ENCODE results near the gene MARCHF6. TPM values are rescaled to one million over a fixed set of nuclear protein-coding genes. Genes with fewer than 3 reads are reported as not detected.

The MARCHF6 gene
- polyA plus RNA-seq, 1 of the 3 experiments (the other 2 are of a cell fraction), result 52.4 TPM

DNA sequence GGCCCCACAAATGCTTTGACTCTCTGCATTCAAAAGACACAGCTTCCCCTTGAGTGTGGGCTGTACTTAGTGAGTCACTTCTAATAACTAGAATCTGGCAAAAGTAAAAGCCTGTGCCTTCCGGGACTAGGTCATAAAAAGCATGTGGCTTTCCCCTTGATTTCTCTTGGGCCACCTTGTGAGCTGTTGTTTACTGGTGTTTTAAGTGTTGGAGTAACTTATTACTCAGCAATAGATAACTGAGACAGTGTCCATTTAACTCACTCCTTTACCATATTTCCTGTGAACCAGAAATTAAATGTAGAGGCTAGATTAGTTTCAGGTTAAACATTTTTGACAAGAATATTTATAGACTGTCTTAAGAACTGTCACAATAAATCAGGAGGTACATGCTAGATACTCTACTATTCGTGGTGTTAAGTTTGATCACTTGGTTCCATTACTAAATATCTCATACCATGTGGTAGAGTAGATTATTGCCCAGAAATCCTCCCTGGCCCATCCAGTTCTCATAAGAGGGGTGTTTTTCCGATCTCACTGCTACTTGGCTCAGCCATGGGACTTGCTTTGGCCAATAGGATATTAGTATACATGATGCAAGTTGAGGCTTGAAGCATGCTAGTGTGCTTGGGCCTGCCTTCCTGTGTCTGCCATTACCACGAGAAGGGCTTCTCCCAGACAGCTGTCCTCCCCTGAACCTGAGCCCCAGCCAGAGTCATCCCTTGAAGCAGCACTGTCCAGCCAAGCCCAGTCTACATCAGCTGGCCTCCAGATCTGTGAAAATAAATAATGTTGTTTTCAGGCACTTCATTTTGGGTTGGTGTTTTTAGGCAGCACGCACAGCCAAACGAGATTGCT, 35.4 kb upstream of the MARCHF6 start (continued):
- no peak for TF ChIP-seq POLR2AphosphoS5 (IDR thresholded peaks at IDR 0.05; ENCODE audit: low read depth, low read length)
- TF ChIP-seq, protein P1, sequence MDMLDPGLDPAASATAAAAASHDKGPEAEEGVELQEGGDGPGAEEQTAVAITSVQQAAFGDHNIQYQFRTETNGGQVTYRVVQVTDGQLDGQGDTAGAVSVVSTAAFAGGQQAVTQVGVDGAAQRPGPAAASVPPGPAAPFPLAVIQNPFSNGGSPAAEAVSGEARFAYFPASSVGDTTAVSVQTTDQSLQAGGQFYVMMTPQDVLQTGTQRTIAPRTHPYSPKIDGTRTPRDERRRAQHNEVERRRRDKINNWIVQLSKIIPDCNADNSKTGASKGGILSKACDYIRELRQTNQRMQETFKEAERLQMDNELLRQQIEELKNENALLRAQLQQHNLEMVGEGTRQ (IDR thresholded peaks at IDR 0.05; ENCODE audit: borderline replicate concordance, low read depth, low read length), result no peak
- TF ChIP-seq, protein P2, sequence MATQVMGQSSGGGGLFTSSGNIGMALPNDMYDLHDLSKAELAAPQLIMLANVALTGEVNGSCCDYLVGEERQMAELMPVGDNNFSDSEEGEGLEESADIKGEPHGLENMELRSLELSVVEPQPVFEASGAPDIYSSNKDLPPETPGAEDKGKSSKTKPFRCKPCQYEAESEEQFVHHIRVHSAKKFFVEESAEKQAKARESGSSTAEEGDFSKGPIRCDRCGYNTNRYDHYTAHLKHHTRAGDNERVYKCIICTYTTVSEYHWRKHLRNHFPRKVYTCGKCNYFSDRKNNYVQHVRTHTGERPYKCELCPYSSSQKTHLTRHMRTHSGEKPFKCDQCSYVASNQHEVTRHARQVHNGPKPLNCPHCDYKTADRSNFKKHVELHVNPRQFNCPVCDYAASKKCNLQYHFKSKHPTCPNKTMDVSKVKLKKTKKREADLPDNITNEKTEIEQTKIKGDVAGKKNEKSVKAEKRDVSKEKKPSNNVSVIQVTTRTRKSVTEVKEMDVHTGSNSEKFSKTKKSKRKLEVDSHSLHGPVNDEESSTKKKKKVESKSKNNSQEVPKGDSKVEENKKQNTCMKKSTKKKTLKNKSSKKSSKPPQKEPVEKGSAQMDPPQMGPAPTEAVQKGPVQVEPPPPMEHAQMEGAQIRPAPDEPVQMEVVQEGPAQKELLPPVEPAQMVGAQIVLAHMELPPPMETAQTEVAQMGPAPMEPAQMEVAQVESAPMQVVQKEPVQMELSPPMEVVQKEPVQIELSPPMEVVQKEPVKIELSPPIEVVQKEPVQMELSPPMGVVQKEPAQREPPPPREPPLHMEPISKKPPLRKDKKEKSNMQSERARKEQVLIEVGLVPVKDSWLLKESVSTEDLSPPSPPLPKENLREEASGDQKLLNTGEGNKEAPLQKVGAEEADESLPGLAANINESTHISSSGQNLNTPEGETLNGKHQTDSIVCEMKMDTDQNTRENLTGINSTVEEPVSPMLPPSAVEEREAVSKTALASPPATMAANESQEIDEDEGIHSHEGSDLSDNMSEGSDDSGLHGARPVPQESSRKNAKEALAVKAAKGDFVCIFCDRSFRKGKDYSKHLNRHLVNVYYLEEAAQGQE (IDR thresholded peaks at IDR 0.05; ENCODE audit: low read depth, low read length), result no peak

DNA sequence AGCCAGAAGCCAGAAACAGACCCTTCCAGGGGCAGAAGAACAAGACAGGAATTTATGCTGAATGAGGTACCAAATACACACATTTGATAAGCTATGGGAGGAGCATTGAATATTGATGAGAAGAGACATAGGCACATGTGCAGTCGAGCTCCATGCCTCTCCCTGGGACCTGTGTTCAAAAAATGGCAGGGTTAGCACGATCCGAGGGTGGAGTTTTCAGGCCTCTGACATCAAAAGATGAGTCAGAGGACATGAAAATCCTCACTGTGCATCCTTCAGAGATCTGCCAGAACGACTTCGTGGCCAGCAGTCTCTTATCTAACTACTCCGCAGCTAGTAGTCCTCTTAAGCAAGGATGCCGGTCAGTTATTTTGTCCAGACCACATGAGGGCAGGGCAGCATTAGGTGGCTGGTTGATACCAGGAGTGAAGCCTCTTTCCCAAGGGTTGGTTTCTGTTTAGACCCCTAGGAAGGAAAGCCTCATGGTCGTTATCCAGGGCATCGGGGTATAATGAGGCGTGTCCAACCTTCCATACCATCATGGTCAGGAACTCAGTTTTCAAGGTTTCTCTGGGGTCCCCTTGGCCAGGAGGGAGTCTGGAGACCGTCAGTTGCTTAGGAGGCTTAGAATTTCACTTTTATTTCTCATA, 34.2 kb upstream of the MARCHF6 start:
- H3K9me3 ChIP-seq, result no peaks in the 10 kb centered on the region
- no peak overlapping the region for H2AFZ ChIP-seq (ENCODE audit: low read depth)
- H3K4me3 ChIP-seq (ENCODE audit: low read depth in 2 of 2, low read length in 1 of 2), result no peak overlapping the region
- no peaks in the 10 kb centered on the region for H3F3A ChIP-seq (replicated peaks; ENCODE audit: insufficient read depth)
- no peaks in the 10 kb centered on the region for H3K4me1 ChIP-seq (ENCODE audit: control insufficient read depth in 1 of 2, insufficient read depth in 2 of 2, low read depth in 1 of 2, low read length in 1 of 2)
- WGBS (ENCODE audit: low lambda C conversion rate), result 82% methylated on average over 7 of the region's 11 CpGs
- H3K4me2 ChIP-seq, result no peak overlapping the region
- no peak overlapping the region for H3K9ac ChIP-seq
- H3K36me3 ChIP-seq (replicated peaks in 1 of 2; ENCODE audit: control insufficient read depth in 1 of 2, insufficient read depth in 2 of 2, low read length in 1 of 2), result no peaks in the 10 kb centered on the region
- DNase-seq, result no peak
- no peaks in the 10 kb centered on the region for H4K20me1 ChIP-seq (ENCODE audit: insufficient read depth)
- ChIA-PET CTCF (no interaction called here), POLR2A (no interaction called here)
- no peaks in the 10 kb centered on the region for H3K79me2 ChIP-seq (ENCODE audit: insufficient read depth)
- H3K9me2 ChIP-seq, result no peaks in the 10 kb centered on the region
- TF ChIP-seq SIN3A (IDR thresholded peaks at IDR 0.05; ENCODE audit: borderline replicate concordance, low read depth, low read length) (no peak), JUND (IDR thresholded peaks at IDR 0.05) (no peak), TCF12 (IDR thresholded peaks at IDR 0.05) (no peak), FOXJ3 (CRISPR knock-in tag; IDR thresholded peaks at IDR 0.05) (no peak)
- TF ChIP-seq, protein P3, sequence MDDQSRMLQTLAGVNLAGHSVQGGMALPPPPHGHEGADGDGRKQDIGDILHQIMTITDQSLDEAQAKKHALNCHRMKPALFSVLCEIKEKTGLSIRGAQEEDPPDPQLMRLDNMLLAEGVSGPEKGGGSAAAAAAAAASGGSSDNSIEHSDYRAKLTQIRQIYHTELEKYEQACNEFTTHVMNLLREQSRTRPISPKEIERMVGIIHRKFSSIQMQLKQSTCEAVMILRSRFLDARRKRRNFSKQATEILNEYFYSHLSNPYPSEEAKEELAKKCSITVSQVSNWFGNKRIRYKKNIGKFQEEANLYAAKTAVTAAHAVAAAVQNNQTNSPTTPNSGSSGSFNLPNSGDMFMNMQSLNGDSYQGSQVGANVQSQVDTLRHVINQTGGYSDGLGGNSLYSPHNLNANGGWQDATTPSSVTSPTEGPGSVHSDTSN (IDR thresholded peaks at IDR 0.05), result no peak
- TF ChIP-seq, protein P4, sequence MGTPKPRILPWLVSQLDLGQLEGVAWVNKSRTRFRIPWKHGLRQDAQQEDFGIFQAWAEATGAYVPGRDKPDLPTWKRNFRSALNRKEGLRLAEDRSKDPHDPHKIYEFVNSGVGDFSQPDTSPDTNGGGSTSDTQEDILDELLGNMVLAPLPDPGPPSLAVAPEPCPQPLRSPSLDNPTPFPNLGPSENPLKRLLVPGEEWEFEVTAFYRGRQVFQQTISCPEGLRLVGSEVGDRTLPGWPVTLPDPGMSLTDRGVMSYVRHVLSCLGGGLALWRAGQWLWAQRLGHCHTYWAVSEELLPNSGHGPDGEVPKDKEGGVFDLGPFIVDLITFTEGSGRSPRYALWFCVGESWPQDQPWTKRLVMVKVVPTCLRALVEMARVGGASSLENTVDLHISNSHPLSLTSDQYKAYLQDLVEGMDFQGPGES (IDR thresholded peaks at IDR 0.05; ENCODE audit: low read depth, low read length), result no peak
- TF ChIP-seq, protein P5, sequence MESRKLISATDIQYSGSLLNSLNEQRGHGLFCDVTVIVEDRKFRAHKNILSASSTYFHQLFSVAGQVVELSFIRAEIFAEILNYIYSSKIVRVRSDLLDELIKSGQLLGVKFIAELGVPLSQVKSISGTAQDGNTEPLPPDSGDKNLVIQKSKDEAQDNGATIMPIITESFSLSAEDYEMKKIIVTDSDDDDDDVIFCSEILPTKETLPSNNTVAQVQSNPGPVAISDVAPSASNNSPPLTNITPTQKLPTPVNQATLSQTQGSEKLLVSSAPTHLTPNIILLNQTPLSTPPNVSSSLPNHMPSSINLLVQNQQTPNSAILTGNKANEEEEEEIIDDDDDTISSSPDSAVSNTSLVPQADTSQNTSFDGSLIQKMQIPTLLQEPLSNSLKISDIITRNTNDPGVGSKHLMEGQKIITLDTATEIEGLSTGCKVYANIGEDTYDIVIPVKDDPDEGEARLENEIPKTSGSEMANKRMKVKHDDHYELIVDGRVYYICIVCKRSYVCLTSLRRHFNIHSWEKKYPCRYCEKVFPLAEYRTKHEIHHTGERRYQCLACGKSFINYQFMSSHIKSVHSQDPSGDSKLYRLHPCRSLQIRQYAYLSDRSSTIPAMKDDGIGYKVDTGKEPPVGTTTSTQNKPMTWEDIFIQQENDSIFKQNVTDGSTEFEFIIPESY (IDR thresholded peaks at IDR 0.05; ENCODE audit: borderline replicate concordance, low read depth), result no peak
- H3K27ac ChIP-seq (ENCODE audit: low read depth in 2 of 2, low read length in 1 of 2), result no peak overlapping the region
- H3K27me3 ChIP-seq (ENCODE audit: insufficient read depth), result no peaks in the 10 kb centered on the region

Measured in SK-N-SH (cell line).